H1 (cell line): ENCODE measurements around the gene PHTF2. TPM values are rescaled to one million over a fixed set of nuclear protein-coding genes. Genes with fewer than 3 reads are reported as not detected.
A peak's percentile ranks its signal among the peaks of the same experiment; 100 is the strongest.

Experiments
- CTCF ChIA-PET: fragments of 300-600 bp; sonication (Branson Sonifier 250); formaldehyde crosslinking; loops from one replicate; lab custom pipeline; 2021; ENCODE audit not compliant: partially characterized antibody; lab: Charles Lee
- POLR2A ChIA-PET: fragments of 300-600 bp; sonication (Branson Sonifier 250); formaldehyde crosslinking; loops from one replicate; lab custom pipeline; 2021; ENCODE audit warnings: inconsistent platforms; ENCODE audit not compliant: partially characterized antibody; lab: Charles Lee
- DNase-seq, 2 experiments: peaks; one replicate each; pipeline versions ENCODE4 v3.0.0 to v3.0.0-alpha.2; 2010 to 2022; ENCODE audit warnings: low spot score in 2 of 2, low read depth in 1 of 2, mixed read lengths in 1 of 2
- FAIRE-seq: peaks from 2 replicates; lab custom pipeline; 2011; peaks lifted over from hg19 to GRCh38; lab: Jason Lieb, UNC
- H2AFZ ChIP-seq: 2 replicates; pipeline ENCODE4 v1.8.1; 2012; ENCODE audit warnings: low read length, inconsistent platforms
- H2AK5ac ChIP-seq: 2 replicates; pipeline ENCODE4 v1.6.1; 2013; ENCODE audit warnings: low read depth, low read length
- H2BK120ac ChIP-seq: replicated peaks from 2 replicates; pipeline ENCODE3; 2013; ENCODE audit warnings: low read depth, low read length, inconsistent platforms
- H2BK12ac ChIP-seq: 2 replicates; pipeline ENCODE4 v1.6.1; 2013; ENCODE audit warnings: low read depth, low read length
- H2BK15ac ChIP-seq: 2 replicates; pipeline ENCODE4 v1.6.1; 2013; ENCODE audit warnings: low read length
- H2BK20ac ChIP-seq: 2 replicates; pipeline ENCODE4 v1.6.1; 2013; ENCODE audit warnings: low read length
- H2BK5ac ChIP-seq: 2 replicates; pipeline ENCODE4 v1.6.1; 2013; ENCODE audit warnings: low read depth, low read length
- H3K14ac ChIP-seq: 2 replicates; pipeline ENCODE4 v1.6.1; 2013; ENCODE audit warnings: inconsistent platforms; ENCODE audit not compliant: insufficient read length
- H3K18ac ChIP-seq: 2 replicates; pipeline ENCODE4 v1.6.1; 2013; ENCODE audit warnings: low read length; ENCODE audit errors: extremely low read depth
- H3K23ac ChIP-seq: 2 replicates; pipeline ENCODE4 v1.6.1; 2013; ENCODE audit warnings: inconsistent platforms; ENCODE audit not compliant: insufficient read length
- H3K23me2 ChIP-seq: 2 replicates; pipeline ENCODE4 v1.6.1; 2013; ENCODE audit warnings: low read depth, low read length
- H3K27ac ChIP-seq: 2 replicates; pipeline ENCODE4 v1.6.1; 2011; ENCODE audit warnings: low read depth, low read length, inconsistent platforms
- H3K27me3 ChIP-seq, 4 experiments: replicated peaks in 1 of 4; 1 replicate in 1 of 4; 2 replicates in 3 of 4; pipeline versions ENCODE4 v1.6.1 to v1.8.1; 2011 to 2013; ENCODE audit warnings: low read length in 3 of 4, mild to moderate bottlenecking in 3 of 4, inconsistent platforms in 2 of 4, mixed read lengths in 2 of 4, moderate library complexity in 1 of 4; ENCODE audit not compliant: control insufficient read depth in 3 of 4, insufficient read depth in 3 of 4; ENCODE audit errors: extremely low read depth in 1 of 4
- H3K36me3 ChIP-seq, 4 experiments: 2 replicates each; pipeline versions ENCODE4 v1.6.1 to v1.8.1; 2011 to 2013; ENCODE audit warnings: mild to moderate bottlenecking in 4 of 4, low read length in 3 of 4, moderate library complexity in 2 of 4, control low read depth in 1 of 4, inconsistent platforms in 1 of 4; ENCODE audit not compliant: insufficient read depth in 4 of 4, control insufficient read depth in 2 of 4
- H3K4ac ChIP-seq: replicated peaks from 2 replicates; pipeline ENCODE3; 2013; ENCODE audit warnings: low read length, low read depth, mixed read lengths, inconsistent platforms; ENCODE audit not compliant: insufficient read length
- H3K4me1 ChIP-seq, 4 experiments: replicated peaks in 1 of 4; 1 replicate in 1 of 4; 2 replicates in 3 of 4; pipeline versions ENCODE4 v1.6.1 to v1.8.1; 2011 to 2013; ENCODE audit warnings: low read length in 3 of 4, inconsistent platforms in 2 of 4, mixed read lengths in 1 of 4; ENCODE audit not compliant: insufficient read depth in 4 of 4, control insufficient read depth in 3 of 4
- H3K4me2 ChIP-seq, 2 experiments: 2 replicates each; pipeline versions ENCODE4 v1.6.1 to v1.8.1; 2011 to 2013; ENCODE audit warnings: low read depth in 2 of 2, low read length in 2 of 2, control low read depth in 1 of 2, inconsistent platforms in 1 of 2, mild to moderate bottlenecking in 1 of 2; ENCODE audit not compliant: insufficient read depth in 1 of 2
- H3K4me3 ChIP-seq, 4 experiments: fragments of 200-600, 300-600 bp in 1 of 4; sonication (generic), shearing (Covaris generic), sonication (Bioruptor Twin) in 1 of 4; 2 replicates each; pipeline versions ENCODE4 v1.5.1 to v1.8.1; 2011 to 2016; ENCODE audit warnings: low read length in 4 of 4, low read depth in 3 of 4, control low read depth in 2 of 4, inconsistent platforms in 2 of 4, mild to moderate bottlenecking in 2 of 4, mixed read lengths in 1 of 4, moderate library complexity in 1 of 4; ENCODE audit not compliant: insufficient read depth in 2 of 4; ENCODE audit errors: extremely low read depth in 1 of 4
- H3K56ac ChIP-seq: replicated peaks from 2 replicates; pipeline ENCODE3; 2013; ENCODE audit warnings: low read depth, mild to moderate bottlenecking, mixed read lengths, low read length, inconsistent platforms; ENCODE audit not compliant: insufficient read length
- H3K79me1 ChIP-seq: 2 replicates; pipeline ENCODE4 v1.6.1; 2013; ENCODE audit warnings: low read depth, low read length, control low read depth
- H3K79me2 ChIP-seq, 2 experiments: 2 replicates each; pipeline versions ENCODE4 v1.6.1 to v1.8.1; 2012 to 2013; ENCODE audit warnings: low read length in 2 of 2, mild to moderate bottlenecking in 2 of 2, inconsistent platforms in 1 of 2; ENCODE audit not compliant: insufficient read depth in 2 of 2, control insufficient read depth in 1 of 2
- H3K9ac ChIP-seq, 4 experiments: replicated peaks in 1 of 4; 1 replicate in 1 of 4; 2 replicates in 3 of 4; pipeline versions ENCODE4 v1.6.1 to v1.8.1; 2011 to 2013; ENCODE audit warnings: low read depth in 3 of 4, low read length in 3 of 4, control low read depth in 2 of 4, mild to moderate bottlenecking in 2 of 4, moderate library complexity in 2 of 4, inconsistent platforms in 1 of 4; ENCODE audit errors: extremely low read depth in 1 of 4
- H3K9me3 ChIP-seq, 2 experiments: 2 replicates each; pipeline versions ENCODE4 v1.6.1 to v1.8.1; 2012 to 2013; ENCODE audit warnings: mild to moderate bottlenecking in 2 of 2, moderate library complexity in 2 of 2, control low read depth in 1 of 2, inconsistent platforms in 1 of 2, low read depth in 1 of 2, low read length in 1 of 2, mixed read lengths in 1 of 2; ENCODE audit not compliant: insufficient read depth in 2 of 2
- H4K20me1 ChIP-seq, 2 experiments: replicated peaks in 1 of 2; 2 replicates each; pipeline versions ENCODE3 to v1.8.1; 2011 to 2013; ENCODE audit warnings: inconsistent platforms in 2 of 2, low read length in 2 of 2, mild to moderate bottlenecking in 1 of 2; ENCODE audit not compliant: insufficient read depth in 2 of 2, control insufficient read depth in 1 of 2
- H4K5ac ChIP-seq: 2 replicates; pipeline ENCODE4 v1.6.1; 2013; ENCODE audit warnings: low read length, low read depth, mixed read lengths, inconsistent platforms; ENCODE audit not compliant: insufficient read length
- H4K8ac ChIP-seq: 2 replicates; pipeline ENCODE4 v1.8.0; 2013; ENCODE audit warnings: mild to moderate bottlenecking, moderate library complexity, low read length, inconsistent platforms; ENCODE audit not compliant: insufficient read depth; ENCODE audit errors: extremely low read depth
- H4K91ac ChIP-seq: replicated peaks from 2 replicates; pipeline ENCODE3; 2013; ENCODE audit warnings: low read length, mixed read lengths, inconsistent platforms; ENCODE audit not compliant: insufficient read length
- CTCF ChIP-seq, 3 experiments: IDR thresholded peaks; 1 replicate in 2 of 3; 2 replicates in 1 of 3; pipeline versions ENCODE4 v1.5.1 to v1.6.1; 2011; ENCODE audit warnings: low read length in 3 of 3, mild to moderate bottlenecking in 3 of 3, inconsistent platforms in 2 of 3, low read depth in 1 of 3, moderate library complexity in 1 of 3; ENCODE audit not compliant: insufficient read depth in 1 of 3; ENCODE audit errors: control extremely low read depth in 1 of 3
- SP2 ChIP-seq: IDR thresholded peaks from 2 replicates; pipeline ENCODE4 v1.6.1; 2012; ENCODE audit warnings: mild to moderate bottlenecking, low read length, inconsistent platforms
- WGBS, 2 experiments: shearing (Covaris generic) in 1 of 2; methylation state at CpG; one replicate each; pipeline versions ENCODE4 v1.1.6 to v1.1.7; 2013 to 2015; ENCODE audit warnings: low lambda C conversion rate in 2 of 2, mixed read lengths in 2 of 2, inconsistent platforms in 1 of 2, low coverage in 1 of 2, missing lambda C conversion rate in 1 of 2; ENCODE audit not compliant: insufficient replicate concordance in 2 of 2, insufficient coverage in 1 of 2, insufficient read length in 1 of 2; ENCODE audit errors: extremely low coverage in 1 of 2, missing lambda C conversion rate in 1 of 2; 5-methylcytosine and 5-hydroxymethylcytosine counted together
- polyA plus RNA-seq, 7 experiments: library from polyadenylated mRNA; depleted of rRNA in 3 of 7; stranded (reverse) in 5 of 7; unstranded in 2 of 7; fragments of >200 nt in 5 of 7; fragments of 200-250 nt in 2 of 7; gene quantifications; 1 replicate in 5 of 7; 2 replicates in 1 of 7; 4 replicates in 1 of 7; pipeline versions ENCODE4 v1.2.1 to v1.2.3, GENCODE V29; 2011 to 2013; ENCODE audit warnings: missing spikeins in 2 of 7, mixed read lengths in 2 of 7
- total RNA-seq: library from RNA; stranded (reverse); fragmentation: NEBNext Ultra II Directional; extraction: Animal tissue kit (Norgen Biotek cat#: 25700); gene quantifications from 2 replicates; pipeline ENCODE4 v1.2.1, GENCODE V29; 2021

Gene PHTF2
- total and polyA plus RNA-seq, 2 of the 8 experiments (the other 6 are each of a cell fraction or from before 2014, with no cell fraction given) = 9.0 to 25.4 TPM

DNA sequence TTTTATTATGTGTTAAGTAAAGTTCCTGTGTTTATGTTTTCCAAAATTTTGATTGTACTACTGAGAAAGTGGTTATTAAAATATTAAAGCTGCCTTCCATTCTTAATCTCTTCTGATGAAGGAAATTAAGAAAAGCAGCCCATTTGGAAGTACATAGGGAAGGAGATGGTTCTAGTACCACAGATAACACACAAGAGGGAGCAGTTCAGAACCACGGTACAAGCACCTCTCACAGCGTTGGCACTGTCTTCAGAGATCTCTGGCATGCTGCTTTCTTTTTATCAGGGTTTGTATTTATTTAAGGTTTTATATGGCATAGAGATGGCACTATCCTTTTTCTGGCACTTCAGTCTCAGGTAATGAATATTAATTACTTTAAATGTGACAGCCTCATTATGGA lies 111.6 kb downstream of the PHTF2 start:
- H3K14ac ChIP-seq = no peak overlapping the region
- no peak overlapping the region for H3K4ac ChIP-seq
- H2BK20ac ChIP-seq = no peak overlapping the region
- POLR2A ChIA-PET = no interaction called here
- no peak overlapping the region for H3K23ac ChIP-seq
- H4K8ac ChIP-seq = no peak overlapping the region
- WGBS, 2 experiments = 89% methylated on average over 2 of the region's 2 CpGs; no CpG with 5 or more reads in 1 of the 2 experiments
- TF ChIP-seq SP2 = no peak
- peak in 2 of 3 experiments; percentile 15 to 36; a peak in 1 of 4 replicates for TF ChIP-seq CTCF (IDR thresholded peaks at IDR 0.05; ENCODE audit: control extremely low read depth in 1 of 3, insufficient read depth in 1 of 3, low read depth in 1 of 3, low read length in 3 of 3)
- TF ChIP-seq, all 59 proteins: peak for 1
- Histone ChIP-seq H2BK12ac (no peak overlapping the region), H2BK120ac (no peak overlapping the region), H3K23me2 (no peaks in the 10 kb centered on the region), H4K5ac (no peak overlapping the region), H3K4me1 (no peaks in the 10 kb centered on the region), H3K9ac (no peak overlapping the region), H3K4me2 (no peak overlapping the region), H3K18ac (no peak overlapping the region), H3K79me1 (no peaks in the 10 kb centered on the region), H2BK5ac (no peak overlapping the region), H3K27ac (no peak overlapping the region), H2BK15ac (no peak overlapping the region), H3K4me3 (no peak overlapping the region), H3K36me3 (no peaks in the 10 kb centered on the region; a peak in 1 of 8 replicates), H2AK5ac (no peak overlapping the region), H3K27me3 (no peaks in the 10 kb centered on the region), H4K91ac (no peak overlapping the region), H3K9me3 (no peaks in the 10 kb centered on the region), H3K79me2 (no peaks in the 10 kb centered on the region), H3K56ac (no peak overlapping the region), H4K20me1 (no peaks in the 10 kb centered on the region), H2AFZ (no peak overlapping the region)
- CTCF ChIA-PET = interaction anchor here (0.8 kb wide), 1 partner anchor 618 kb away, joined by 3 read pairs; no protein-coding TSS in a partner anchor
- FAIRE-seq = no peak
- DNase-seq = no peak
